GM18858 (cell line): ENCODE data around the gene SUPT4H1.

Source experiments
- ATAC-seq: cut with Tn5 transposase; IDR thresholded peaks from one replicate; pipeline ENCODE4 v1.9.1; 2021; ENCODE audit not compliant: unreplicated experiment

Gene SUPT4H1

GRCh38 chr17:58381124-58382035, 29.4 kb upstream of the SUPT4H1 start:
- ATAC-seq: no peak

GRCh38 chr17:58380207-58381123, 28.5 kb upstream of the SUPT4H1 start:
- no peak for ATAC-seq

GRCh38 chr17:58379511-58379824, 27.5 kb upstream of the SUPT4H1 start:
- no peak for ATAC-seq

- ATAC-seq: no peak
Measured at GRCh38 chr17:58378733-58379510, 26.9 kb upstream of the SUPT4H1 start.

GRCh38 chr17:58377661-58378060, 25.7 kb upstream of the SUPT4H1 start:
- ATAC-seq: no peak

GRCh38 chr17:58377093-58377601, 25.1 kb upstream of the SUPT4H1 start:
- ATAC-seq: no peak

- no peak for ATAC-seq
Measured at GRCh38 chr17:58376472-58377000, 24.5 kb upstream of the SUPT4H1 start.

- no peak for ATAC-seq
Measured at GRCh38 chr17:58375811-58376210, 23.8 kb upstream of the SUPT4H1 start.

- no peak for ATAC-seq
Measured at GRCh38 chr17:58375256-58375655, 23.3 kb upstream of the SUPT4H1 start.

- no peak for ATAC-seq
Measured at GRCh38 chr17:58373923-58374322, 21.9 kb upstream of the SUPT4H1 start.

- no peak for ATAC-seq
Measured at GRCh38 chr17:58373003-58373402, 21.0 kb upstream of the SUPT4H1 start.

- ATAC-seq: no peak
Measured at GRCh38 chr17:58371300-58371950, 19.4 kb upstream of the SUPT4H1 start.

GRCh38 chr17:58370716-58371115, 18.7 kb upstream of the SUPT4H1 start:
- no peak for ATAC-seq

GRCh38 chr17:58370309-58370708, 18.3 kb upstream of the SUPT4H1 start:
- ATAC-seq: no peak

GRCh38 chr17:58369214-58370031, 17.4 kb upstream of the SUPT4H1 start:
- ATAC-seq: no peak

GRCh38 chr17:58368860-58369213, 16.8 kb upstream of the SUPT4H1 start:
- no peak for ATAC-seq

- ATAC-seq: no peak
Measured at GRCh38 chr17:58367461-58367860, 15.5 kb upstream of the SUPT4H1 start.

GRCh38 chr17:58365980-58366595, 14.1 kb upstream of the SUPT4H1 start:
- no peak for ATAC-seq
